GM18520 (cell line): ENCODE measurements around the gene LMCD1.

ENCODE experiments used
- ATAC-seq: cut with Tn5 transposase; IDR thresholded peaks from one replicate; pipeline ENCODE4 v1.9.1; 2021; ENCODE audit not compliant: unreplicated experiment

LMCD1 gene

DNA sequence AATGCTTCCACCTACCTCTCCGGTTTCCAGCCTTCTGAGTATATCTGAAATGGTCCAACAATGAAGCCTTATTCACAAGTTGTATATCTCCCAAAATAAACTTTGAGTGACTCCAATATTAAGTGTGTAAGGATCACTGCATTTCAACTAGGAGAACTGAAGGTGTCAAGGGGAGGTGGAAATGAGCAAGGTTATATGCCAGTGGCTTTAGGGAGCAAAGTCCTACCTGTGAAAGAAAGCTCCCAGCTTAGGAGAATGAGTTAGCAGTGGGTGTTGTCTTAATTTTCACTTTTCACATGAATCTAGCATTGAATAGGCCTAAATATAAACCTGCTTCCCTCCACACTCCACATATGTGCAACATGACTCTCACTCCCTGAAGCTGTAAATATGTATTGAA lies 29.0 kb downstream of the LMCD1 start:
- ATAC-seq: no peak

DNA sequence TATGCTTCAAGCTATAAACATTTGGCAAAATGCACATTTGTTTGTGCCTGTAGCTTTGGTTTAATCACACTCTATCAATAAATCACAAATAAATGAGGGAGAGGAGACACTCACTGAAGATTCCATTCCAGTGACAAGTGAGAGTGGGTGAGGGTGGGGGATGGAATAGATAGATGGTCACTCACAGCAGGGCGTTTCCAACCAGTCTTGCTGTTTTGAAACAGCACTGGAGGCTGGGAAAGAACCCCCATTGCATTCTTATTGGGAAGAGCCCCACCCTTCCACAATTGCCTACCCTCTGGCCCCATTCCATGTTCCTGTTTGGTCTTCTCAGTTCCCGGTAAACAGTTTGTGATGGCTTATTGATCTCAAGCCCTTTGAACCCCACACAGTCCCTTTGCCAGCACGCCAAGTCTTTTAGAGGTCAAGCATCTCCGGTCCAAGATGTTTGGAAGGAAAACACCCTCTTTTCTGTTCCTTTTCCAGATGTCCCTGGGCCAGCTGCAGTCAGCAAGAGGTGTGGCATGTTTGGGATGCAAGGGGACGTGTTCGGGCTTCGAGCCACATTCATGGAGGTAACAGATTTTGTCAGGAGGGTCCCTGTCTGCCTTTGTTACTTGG lies 30.7 kb downstream of the LMCD1 start:
- no peak for ATAC-seq

DNA sequence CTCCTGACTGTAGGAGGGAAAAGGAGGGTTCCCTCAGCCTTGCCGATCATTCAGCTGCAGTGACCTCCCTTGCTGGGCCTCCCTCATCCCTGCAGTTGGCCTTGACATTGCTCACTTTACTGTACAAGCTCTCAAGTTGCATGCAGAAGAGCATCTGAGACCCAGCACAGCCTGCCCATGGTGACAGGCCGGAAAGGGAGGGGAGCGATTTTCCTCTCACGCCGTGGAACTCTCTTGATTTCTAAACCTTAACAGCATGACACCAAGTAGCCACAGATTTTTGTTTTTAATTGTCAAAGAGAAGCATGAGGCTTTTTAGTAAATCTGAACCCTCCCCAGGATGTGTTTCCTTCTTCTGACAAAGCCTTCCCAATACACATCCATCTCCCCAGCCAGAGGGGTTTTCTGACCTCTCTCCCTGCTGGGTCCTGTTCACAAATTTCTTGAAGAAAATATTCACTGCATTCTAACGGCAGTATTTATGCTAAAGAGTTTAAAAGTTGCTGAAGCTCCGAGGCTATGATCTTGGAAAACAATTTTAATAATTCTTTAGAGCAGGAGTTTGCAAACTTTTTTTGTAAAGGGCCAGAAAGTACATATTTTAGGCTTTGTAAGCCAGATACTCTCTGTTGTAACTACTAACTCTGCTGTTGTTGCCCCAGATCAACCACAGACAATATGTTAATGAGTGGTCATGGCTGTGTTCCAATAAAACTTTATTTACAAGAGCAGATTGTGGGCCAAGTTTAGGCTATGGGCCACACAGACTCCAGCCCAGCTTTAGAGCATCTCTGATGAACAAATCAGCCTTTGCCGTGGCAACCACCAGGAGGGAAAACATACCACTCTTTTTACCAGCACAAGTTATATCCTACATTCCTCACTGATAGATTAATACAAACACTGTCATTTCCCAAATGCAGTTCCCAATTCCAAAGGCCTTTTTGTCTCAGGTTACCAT lies 34.8 kb downstream of the LMCD1 start:
- no peak for ATAC-seq

DNA sequence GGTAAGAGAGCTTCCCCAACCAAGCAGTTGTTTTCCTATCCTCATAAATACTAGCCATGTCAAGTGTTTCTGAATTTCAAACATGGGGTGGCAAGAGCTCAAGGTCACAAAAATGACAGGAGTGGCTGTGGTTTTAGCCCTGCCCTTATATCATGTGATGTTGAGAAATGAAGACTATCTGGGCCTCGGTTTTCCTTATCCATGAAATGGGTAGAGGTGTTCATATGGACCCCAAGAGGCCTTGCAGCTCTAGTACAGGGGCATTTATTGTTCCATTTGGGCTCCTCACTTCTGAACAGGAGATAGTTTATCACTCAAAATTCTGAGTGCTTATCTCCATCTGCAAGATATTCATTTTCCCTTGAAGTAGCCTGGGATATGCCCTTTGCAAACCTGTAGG lies 35.8 kb downstream of the LMCD1 start:
- no peak for ATAC-seq

DNA sequence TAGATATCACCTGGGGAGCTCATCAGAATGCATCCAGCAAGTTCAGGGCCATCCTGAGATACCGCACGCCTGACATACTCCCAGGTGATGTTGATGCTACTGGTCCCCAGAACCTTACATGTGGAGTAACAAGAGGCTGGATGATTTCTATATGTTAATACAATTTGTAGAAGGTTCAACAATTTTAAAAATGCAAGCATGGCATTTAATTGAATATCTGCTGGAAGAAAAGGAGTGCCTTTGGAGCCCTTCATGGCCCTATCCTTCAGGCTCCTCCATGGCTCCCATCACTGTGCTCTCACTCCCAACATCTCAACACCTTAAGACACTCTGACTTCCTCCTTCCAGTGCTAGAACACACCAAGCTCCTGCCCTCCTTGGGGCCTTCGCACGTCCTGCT lies 36.6 kb downstream of the LMCD1 start:
- no peak for ATAC-seq

DNA sequence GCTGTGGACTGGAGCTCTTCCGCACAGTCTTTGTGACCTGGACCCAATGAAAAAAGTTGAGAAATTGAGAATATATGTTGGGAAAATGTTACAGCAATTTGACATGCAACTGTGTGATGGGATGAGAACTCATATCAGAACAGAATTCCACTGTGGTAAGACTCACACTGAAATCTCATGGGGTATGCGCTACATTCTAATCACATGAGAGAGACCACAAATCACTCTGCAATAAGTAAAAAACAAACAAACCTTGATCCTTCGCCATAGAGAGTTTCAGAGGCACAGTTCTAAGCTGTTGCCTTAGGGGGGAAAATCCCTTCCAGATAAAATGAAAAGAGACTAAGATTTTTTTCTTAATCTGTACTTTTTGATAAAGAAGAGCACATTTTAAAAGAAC lies 37.3 kb downstream of the LMCD1 start:
- ATAC-seq: no peak

DNA sequence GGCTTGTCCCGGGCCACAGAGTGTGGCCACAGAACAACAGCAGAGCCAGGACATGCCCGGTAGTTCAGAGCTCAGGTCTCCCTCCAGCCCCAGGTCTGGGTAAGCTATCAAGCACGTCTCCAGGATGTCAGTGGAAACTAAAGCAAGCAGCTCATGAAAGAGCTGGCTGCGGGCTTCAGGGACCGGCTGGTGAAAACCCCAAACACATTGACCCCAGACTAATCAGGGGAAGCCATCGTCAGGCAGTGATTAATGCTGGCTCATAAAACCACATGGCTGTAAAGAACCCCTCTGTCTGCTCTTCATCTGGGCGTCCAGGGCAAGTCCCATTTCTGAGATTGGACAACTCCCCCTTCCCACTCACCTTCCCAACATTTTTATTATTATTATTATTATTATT lies 37.8 kb downstream of the LMCD1 start:
- no peak for ATAC-seq

DNA sequence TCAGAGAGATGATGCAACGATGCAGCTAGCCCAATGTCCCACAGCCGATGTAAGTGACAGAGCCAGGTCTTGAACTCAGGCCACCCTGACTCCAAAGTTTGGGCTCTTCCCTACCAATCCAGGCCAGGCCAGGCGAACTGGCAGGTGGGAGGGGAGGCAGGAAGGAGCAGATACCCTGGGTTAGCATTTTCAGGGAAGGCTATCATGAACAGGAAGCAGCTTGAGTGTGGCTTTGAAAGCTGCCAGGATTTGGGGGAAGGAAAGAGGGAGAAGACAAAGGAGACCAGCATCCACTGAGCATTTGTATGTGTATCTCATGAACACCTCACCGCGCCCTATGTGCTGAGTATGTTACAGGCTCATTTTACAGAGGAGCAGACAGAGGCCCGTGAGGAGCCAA lies 38.8 kb downstream of the LMCD1 start:
- no peak for ATAC-seq

DNA sequence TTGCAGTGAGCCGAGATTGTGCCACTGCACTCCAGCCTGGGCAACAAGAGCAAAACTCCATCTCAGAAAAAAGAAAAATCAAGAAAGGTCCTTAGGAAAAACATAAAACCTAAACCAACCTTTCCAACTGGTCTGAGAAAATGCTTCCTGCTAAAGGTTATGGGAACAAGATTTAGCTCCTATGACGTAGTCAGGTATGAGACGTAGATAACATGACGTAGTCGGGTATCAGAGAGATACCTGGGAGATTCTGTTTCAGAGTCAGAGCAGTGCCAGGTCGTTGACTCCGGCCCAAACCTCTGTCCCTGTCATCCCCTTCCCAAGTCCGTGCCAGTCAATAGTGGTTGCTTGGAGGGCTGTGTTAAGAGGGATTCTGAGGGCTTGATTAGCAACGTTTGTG lies 39.9 kb downstream of the LMCD1 start:
- no peak for ATAC-seq

DNA sequence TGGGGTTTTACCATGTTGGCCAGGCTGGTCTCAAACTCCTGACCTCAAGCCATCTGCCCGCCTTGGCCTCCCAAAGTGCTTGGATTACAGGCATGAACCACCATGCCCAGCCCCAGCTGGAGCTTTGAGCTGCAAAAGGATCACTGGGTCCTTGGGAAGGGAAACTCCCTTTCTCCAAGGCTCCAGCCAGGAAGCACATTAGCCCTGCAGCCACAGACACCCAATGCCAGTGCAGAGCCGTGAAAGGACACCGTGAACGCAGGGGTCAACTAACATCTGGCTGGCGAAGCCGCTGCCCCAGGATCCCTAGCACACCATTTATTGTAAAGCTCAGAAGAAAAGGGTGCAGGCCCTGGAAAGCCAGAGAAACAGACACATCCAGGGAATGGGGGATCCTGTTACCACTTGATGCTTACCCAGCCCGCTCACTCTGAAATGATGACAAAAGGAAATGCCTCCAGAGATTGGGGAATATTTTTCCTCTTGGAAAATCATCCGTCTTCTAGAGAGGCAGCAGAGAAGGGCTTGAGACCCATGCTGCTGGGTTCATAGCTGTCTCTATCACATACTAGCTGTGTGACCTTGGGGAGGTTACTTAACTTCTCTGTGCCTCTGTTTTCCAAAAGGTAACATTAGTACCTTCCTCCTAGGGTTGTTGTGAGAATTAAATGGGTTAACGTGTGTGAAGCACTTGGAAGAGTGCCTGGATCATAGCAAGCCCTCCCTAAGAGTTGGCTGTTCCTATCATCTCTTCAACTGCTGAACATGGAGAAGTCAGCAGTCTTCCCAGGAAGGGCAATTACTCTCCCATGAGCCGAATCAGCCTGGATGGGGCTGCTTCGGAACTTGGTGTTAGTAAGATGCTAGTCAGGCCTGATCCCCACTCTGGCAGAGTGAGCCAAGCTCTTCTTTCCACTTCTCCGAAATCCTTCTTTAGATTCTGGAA lies 40.8 kb downstream of the LMCD1 start:
- ATAC-seq: no peak

DNA sequence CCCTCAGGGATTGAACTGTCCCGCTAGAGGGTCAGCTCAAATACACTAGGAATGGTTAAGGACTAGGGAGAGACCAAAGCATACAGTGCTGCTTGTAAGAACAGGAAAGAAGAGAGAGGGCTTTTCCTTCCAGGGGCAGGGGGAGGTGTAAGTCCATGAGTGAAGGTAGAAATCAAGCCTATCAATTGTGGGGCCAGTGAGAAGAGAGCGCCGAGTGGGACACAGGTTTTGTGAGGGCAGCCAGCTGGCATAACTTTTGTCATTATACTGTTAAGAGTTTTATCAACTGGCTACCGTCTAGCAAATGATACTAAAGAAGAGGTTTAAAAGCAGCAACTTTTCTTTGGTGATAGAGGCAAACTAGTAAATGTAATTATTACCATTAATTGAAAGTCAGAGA lies 45.0 kb downstream of the LMCD1 start:
- ATAC-seq: no peak

DNA sequence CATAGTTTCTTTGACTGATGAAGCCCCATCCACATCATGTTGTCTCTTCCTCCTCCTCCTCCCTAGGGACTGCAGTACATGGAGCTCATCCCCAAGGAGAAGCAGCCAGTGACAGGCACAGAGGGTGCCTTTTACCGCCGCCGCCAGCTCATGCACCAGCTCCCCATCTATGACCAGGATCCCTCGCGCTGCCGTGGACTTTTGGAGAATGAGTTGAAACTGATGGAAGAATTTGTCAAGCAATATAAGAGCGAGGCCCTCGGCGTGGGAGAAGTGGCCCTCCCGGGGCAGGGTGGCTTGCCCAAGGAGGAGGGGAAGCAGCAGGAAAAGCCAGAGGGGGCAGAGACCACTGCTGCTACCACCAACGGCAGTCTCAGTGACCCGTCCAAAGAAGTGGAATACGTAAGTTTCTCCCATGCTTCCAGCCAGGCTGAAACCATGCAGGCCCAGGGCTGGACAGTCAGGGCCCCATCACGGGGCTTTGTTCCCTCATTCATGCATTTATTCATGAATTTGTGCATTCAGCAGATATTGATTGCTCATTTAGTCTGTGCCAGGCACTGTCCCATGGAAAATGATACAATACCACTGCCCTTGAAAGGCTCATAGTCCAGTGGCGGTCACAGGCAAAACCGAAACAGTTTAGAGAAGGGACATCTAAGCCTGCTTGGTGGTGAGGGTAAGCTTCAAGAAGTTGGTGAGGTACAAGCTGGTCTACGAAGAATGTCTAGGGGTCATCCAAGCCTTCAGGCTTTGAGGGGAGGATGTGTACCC lies 47.1 kb downstream of the LMCD1 start:
- ATAC-seq: no peak

DNA sequence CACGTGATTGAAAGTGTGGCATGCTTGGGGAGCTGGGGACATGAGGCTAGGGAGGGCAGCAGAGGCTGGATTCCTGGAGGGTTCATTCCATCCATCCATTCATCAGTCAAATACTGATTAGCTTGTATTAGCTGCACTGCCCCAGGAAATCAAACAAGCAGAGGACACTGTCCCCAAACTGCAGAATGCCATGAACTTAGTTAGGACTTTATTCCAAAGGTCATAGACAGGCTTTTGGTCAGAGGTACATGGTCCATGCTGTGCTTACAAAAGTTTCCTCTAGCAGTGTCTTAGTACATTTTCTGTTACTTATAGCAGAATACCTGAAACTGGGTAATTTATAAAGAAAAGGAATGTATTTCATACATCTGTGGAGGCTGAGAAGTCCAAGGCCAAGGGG lies 47.7 kb downstream of the LMCD1 start:
- no peak for ATAC-seq

DNA sequence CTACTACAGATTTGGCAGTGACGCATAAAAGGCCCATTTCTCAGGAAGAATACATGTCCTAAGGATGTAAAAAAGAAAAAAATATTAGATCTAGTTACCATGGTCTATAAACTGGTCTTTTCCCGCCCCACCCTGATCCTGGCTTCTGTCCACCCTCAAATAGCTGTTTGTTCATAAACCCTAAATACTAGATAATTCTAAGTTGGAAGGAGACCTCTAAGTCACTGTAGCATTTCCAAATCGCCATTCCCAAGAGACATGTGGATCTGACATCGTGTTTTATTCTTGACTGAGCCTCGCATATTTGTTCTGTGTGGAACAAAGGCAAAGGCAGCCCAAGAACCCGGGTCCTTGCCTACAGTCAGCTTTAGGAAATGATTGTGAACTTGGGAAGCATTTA lies 49.0 kb downstream of the LMCD1 start:
- ATAC-seq: no peak

DNA sequence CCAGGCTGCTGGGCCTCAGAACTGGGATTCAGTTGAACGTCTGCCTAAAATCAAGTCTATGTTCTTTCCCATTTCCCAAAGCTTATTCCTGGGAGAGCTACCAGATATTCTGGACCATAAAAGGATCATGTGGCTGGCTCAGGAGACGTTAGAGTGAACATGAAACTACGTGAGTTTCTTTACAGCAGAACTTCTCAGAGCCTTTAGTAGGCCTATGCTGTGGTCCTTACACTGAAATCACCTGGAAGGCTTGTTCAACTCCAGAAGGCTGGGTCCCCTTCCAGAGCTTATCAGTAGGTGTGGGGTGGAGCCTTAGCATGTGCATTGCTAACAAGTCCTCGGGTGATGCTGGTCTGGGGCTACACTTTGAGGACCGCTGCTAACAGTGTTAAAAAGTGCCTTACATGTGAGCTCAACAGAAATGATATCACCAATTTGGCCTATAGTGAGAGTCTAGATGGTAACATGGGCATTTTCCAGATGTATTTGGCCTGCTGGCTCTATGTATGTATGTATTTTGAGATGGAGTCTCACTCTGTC lies 50.7 kb downstream of the LMCD1 start:
- ATAC-seq: no peak

DNA sequence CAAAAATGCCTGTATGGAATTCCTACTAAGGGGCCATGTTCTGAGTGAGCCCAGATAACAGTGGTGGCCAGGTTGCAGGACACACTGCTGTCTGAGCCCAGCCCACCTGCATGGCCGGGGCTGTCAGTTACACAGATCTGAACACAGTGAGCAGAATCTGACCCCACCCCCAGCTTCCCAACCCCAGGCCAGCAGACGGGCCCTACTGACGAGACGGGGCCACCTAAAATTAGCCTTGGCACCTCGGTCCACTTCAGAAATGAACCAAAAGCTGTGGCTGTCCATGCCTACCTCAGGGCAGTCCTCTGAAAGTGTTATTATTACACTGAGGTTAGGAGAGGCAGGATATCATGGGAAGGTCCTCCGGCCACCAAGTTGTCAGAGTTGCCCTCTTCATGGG lies 51.8 kb downstream of the LMCD1 start:
- no peak for ATAC-seq

DNA sequence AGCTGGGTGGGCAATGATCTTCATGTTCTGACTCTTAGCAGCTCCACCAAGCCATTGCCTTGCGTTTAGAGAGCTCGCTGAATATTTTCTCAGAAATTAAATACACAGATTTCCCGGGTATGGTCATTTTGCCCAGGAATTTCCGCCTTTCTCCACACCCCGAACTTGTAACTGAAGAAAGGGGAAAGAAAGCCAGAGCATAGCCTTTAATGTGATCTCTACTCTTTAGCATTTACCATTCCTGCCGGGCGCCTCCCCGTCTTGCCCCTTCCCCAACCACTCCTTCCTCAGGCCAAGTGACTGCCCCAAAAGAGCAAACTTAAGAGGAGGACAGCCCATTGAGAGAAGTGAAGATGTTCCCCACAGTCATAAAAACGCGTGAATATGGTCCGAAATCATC lies 53.1 kb downstream of the LMCD1 start:
- ATAC-seq: no peak

DNA sequence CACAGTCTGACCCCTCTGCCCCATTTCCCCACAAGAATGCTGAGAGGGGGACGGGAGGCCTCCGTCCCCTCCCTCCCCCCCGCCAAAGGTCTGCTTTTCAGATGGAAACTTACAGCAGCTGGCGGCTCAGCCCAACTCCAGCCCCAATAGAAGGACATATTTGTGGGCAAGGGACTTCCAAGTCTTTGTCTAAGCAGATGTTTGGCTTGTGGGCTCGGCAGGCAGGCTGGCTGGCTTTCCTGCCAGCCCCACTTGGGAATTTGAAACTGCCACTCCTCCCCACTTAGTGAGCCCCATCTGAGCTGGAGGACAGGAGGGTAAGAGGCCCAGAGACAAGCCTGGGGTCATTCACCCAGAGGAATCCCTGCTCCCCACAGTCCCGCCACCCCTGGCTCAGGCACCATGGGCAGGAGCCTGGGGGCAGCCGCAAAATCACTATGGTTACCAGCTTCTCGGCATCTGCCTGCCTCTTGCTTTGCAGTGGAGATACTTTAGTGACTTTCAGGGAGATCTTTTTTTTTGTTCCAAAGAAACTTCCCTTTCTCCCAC lies 53.6 kb downstream of the LMCD1 start:
- ATAC-seq: no peak

DNA sequence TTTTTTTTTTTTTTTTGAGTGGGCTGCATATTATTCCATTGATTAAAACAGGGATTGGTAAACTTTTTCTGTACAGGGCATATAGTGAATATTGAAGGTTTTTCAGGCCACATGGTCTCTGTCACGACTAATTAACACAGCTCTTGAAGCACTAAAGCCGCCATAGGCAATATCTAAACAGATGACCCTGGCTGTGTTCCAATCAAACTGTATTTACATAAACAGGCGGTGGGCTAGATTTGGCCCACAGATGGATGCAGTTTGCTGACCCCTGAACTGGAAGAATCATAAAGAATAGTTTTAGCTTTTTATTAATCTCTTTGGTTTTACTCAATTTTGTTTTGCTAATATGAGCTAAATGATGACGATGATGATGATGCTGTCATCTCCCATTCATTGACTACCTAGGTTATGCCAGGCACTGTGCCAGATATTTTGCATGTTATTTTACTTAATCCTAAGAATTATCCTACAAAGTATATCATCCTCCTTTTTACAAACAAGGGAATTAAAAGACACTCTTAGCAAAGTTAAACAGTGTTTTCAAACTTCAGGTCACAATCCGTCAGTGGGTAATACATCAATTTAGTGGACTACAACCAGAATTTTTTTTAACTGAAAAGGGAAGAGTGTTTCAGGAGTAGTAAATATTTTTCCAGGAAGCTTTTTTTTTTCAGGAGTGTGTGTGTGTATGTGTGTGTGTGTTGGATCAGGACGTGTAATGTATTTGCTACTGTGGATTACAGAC lies 54.3 kb downstream of the LMCD1 start:
- ATAC-seq: no peak
